ENCODE measurements around the gene WNT3A.

WNT3A gene

DNA sequence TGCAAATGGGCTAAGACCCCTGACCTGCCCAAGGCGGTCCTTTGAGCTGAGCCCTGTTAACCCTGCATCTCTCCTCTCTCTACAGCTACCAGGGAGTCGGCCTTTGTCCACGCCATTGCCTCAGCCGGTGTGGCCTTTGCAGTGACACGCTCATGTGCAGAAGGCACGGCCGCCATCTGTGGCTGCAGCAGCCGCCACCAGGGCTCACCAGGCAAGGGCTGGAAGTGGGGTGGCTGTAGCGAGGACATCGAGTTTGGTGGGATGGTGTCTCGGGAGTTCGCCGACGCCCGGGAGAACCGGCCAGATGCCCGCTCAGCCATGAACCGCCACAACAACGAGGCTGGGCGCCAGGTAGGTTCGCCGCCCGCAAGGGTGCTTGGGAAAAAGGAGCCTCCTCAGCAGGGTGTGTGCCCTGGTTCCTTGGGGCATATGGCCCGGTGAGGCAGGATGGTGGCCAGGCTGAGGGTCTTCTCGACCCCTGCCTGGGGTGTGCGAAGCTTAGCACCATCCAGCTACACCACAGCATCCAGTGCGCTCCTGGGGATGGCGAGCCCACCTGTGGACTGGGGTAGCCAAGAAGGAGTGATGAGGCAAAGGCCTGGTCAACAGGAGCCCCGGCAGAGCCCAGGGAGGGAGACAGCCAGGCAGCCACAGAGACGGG is 43.9 kb downstream of the WNT3A start:
- FAIRE-seq (no peak), DNase-seq (ENCODE audit: insufficient read length, low spot score) (no peak)
- no peak for TF ChIP-seq SPI1 (IDR thresholded peaks at IDR 0.05; ENCODE audit: low read depth, low read length)
- no peak for TF ChIP-seq POLR2AphosphoS5 (IDR thresholded peaks at IDR 0.05; ENCODE audit: low read depth, low read length)
- no peak for TF ChIP-seq TAF1 (IDR thresholded peaks at IDR 0.05; ENCODE audit: low read depth, low read length)
- no peak for TF ChIP-seq PAX5 (IDR thresholded peaks at IDR 0.05; ENCODE audit: insufficient read depth, low read length, severe bottlenecking)
- TF ChIP-seq POU2F2 (IDR thresholded peaks at IDR 0.05; ENCODE audit: low read depth, low read length): no peak
- no peak for TF ChIP-seq POLR2A (IDR thresholded peaks at IDR 0.05; ENCODE audit: low read depth, low read length)

DNA sequence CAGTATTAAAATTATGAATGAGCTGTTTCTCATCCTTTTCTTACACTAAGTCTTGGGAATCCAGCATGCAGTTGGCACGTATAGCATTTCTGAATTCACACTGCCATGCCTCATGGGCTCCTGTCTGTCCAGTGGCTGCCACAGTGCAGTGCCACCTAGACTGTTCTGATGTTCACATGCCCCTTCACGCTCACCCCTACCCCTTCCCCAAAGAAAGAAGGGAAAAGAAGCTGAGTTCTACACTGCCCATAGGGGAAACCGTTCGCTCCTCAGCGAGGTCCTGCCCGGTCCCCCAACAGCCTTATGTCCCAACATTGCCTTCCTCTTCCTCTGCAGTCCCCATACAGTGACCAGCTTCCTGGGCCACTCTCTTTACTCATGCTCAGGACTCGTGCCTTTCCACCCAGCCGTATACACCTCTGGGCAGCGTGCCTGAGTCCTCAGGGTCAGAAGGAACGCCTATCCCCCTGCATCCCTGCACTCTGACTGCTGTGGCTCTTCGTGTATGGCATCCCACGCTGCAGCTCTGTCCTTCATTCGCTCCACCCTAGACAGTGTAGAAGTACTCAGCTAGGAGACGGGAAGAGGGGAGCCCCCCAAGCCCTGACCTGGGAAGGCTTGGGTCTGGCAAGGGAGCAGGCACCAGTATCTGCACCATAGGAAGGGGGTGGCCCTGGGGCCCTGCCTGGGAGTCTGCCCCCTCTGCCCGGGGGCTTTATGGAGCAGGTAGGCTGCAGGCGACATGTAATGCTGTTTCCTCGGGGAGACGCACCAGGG is 51.6 kb downstream of the WNT3A start:
- FAIRE-seq (no peak), DNase-seq (ENCODE audit: insufficient read length, low spot score) (no peak)
- TF ChIP-seq TAF1 (IDR thresholded peaks at IDR 0.05; ENCODE audit: low read depth, low read length): no peak
- TF ChIP-seq POLR2A (IDR thresholded peaks at IDR 0.05; ENCODE audit: low read depth, low read length): no peak

DNA sequence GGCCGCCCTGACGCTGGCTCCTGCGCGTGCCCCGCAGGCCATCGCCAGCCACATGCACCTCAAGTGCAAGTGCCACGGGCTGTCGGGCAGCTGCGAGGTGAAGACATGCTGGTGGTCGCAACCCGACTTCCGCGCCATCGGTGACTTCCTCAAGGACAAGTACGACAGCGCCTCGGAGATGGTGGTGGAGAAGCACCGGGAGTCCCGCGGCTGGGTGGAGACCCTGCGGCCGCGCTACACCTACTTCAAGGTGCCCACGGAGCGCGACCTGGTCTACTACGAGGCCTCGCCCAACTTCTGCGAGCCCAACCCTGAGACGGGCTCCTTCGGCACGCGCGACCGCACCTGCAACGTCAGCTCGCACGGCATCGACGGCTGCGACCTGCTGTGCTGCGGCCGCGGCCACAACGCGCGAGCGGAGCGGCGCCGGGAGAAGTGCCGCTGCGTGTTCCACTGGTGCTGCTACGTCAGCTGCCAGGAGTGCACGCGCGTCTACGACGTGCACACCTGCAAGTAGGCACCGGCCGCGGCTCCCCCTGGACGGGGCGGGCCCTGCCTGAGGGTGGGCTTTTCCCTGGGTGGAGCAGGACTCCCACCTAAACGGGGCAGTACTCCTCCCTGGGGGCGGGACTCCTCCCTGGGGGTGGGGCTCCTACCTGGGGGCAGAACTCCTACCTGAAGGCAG is 52.3 kb downstream of the WNT3A start:
- FAIRE-seq (no peak), DNase-seq (ENCODE audit: insufficient read length, low spot score) (no peak)
- TF ChIP-seq SPI1 (IDR thresholded peaks at IDR 0.05; ENCODE audit: low read depth, low read length): no peak
- no peak for TF ChIP-seq POU2F2 (IDR thresholded peaks at IDR 0.05; ENCODE audit: low read depth, low read length)
- TF ChIP-seq TAF1 (IDR thresholded peaks at IDR 0.05; ENCODE audit: low read depth, low read length): no peak
- no peak for TF ChIP-seq PAX5 (IDR thresholded peaks at IDR 0.05; ENCODE audit: insufficient read depth, low read length, severe bottlenecking)
- no peak for TF ChIP-seq POLR2AphosphoS5 (IDR thresholded peaks at IDR 0.05; ENCODE audit: low read depth, low read length)
- TF ChIP-seq POLR2A (IDR thresholded peaks at IDR 0.05; ENCODE audit: low read depth, low read length): no peak

DNA sequence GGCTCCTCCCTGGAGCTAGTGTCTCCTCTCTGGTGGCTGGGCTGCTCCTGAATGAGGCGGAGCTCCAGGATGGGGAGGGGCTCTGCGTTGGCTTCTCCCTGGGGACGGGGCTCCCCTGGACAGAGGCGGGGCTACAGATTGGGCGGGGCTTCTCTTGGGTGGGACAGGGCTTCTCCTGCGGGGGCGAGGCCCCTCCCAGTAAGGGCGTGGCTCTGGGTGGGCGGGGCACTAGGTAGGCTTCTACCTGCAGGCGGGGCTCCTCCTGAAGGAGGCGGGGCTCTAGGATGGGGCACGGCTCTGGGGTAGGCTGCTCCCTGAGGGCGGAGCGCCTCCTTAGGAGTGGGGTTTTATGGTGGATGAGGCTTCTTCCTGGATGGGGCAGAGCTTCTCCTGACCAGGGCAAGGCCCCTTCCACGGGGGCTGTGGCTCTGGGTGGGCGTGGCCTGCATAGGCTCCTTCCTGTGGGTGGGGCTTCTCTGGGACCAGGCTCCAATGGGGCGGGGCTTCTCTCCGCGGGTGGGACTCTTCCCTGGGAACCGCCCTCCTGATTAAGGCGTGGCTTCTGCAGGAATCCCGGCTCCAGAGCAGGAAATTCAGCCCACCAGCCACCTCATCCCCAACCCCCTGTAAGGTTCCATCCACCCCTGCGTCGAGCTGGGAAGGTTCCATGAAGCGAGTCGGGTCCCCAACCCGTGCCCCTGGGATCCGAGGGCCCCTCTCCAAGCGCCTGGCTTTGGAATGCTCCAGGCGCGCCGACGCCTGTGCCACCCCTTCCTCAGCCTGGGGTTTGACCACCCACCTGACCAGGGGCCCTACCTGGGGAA is 53.0 kb downstream of the WNT3A start:
- DNase-seq (ENCODE audit: insufficient read length, low spot score) (peak; percentile 52), FAIRE-seq (no peak)
- TF ChIP-seq PAX5 (IDR thresholded peaks at IDR 0.05; ENCODE audit: insufficient read depth, low read length, severe bottlenecking) (no peak), POLR2AphosphoS5 (IDR thresholded peaks at IDR 0.05; ENCODE audit: low read depth, low read length) (no peak), POLR2A (IDR thresholded peaks at IDR 0.05; ENCODE audit: low read depth, low read length) (no peak), SPI1 (IDR thresholded peaks at IDR 0.05; ENCODE audit: low read depth, low read length) (no peak), POU2F2 (IDR thresholded peaks at IDR 0.05; ENCODE audit: low read depth, low read length) (no peak), TAF1 (IDR thresholded peaks at IDR 0.05; ENCODE audit: low read depth, low read length) (no peak)

DNA sequence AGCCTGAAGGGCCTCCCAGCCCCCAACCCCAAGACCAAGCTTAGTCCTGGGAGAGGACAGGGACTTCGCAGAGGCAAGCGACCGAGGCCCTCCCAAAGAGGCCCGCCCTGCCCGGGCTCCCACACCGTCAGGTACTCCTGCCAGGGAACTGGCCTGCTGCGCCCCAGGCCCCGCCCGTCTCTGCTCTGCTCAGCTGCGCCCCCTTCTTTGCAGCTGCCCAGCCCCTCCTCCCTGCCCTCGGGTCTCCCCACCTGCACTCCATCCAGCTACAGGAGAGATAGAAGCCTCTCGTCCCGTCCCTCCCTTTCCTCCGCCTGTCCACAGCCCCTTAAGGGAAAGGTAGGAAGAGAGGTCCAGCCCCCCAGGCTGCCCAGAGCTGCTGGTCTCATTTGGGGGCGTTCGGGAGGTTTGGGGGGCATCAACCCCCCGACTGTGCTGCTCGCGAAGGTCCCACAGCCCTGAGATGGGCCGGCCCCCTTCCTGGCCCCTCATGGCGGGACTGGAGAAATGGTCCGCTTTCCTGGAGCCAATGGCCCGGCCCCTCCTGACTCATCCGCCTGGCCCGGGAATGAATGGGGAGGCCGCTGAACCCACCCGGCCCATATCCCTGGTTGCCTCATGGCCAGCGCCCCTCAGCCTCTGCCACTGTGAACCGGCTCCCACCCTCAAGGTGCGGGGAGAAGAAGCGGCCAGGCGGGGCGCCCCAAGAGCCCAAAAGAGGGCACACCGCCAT is 53.8 kb downstream of the WNT3A start:
- TF ChIP-seq SPI1 (IDR thresholded peaks at IDR 0.05; ENCODE audit: low read depth, low read length): no peak
- no peak for TF ChIP-seq POLR2A (IDR thresholded peaks at IDR 0.05; ENCODE audit: low read depth, low read length)
- no peak for TF ChIP-seq TAF1 (IDR thresholded peaks at IDR 0.05; ENCODE audit: low read depth, low read length)
- no peak for TF ChIP-seq POU2F2 (IDR thresholded peaks at IDR 0.05; ENCODE audit: low read depth, low read length)
- TF ChIP-seq POLR2AphosphoS5 (IDR thresholded peaks at IDR 0.05; ENCODE audit: low read depth, low read length): no peak
- TF ChIP-seq PAX5 (IDR thresholded peaks at IDR 0.05; ENCODE audit: insufficient read depth, low read length, severe bottlenecking): no peak
- FAIRE-seq (no peak), DNase-seq (ENCODE audit: insufficient read length, low spot score) (no peak)

DNA sequence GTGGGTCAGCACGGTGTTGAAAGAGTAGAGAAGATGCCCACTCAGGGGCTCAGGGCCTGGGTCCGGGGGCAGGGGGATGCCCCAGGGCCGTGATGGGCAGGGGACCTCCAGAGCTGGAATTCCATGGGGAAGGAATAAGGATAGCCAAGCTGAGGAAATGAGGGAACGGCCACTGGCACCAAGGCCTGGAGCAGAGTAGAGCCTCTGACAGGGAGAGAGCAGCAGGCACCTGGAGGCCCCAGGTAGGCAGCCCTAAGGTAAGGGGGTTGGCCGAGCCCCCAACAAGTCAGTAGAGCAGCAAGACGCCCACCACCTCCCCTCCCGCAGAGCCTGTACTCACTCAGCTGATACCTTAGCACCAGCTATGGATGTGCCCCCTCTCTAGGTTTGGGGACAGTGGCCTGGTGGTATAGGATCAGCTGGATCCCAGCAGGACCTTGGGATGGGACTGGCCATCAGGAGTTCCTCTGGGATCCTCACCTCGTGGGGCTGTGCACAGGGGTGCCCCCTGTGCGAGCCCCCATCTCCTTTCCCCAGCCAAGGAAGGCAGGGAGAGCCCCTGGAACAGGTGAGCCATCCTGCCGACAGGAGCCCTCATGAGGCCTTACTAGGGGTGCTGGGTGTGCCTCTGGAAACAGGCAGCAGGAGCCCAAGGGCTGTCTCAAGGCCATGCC is 54.8 kb downstream of the WNT3A start:
- FAIRE-seq: no peak
- no peak for TF ChIP-seq POLR2A (IDR thresholded peaks at IDR 0.05; ENCODE audit: low read depth, low read length)
- no peak for TF ChIP-seq POLR2AphosphoS5 (IDR thresholded peaks at IDR 0.05; ENCODE audit: low read depth, low read length)
- TF ChIP-seq SPI1 (IDR thresholded peaks at IDR 0.05; ENCODE audit: low read depth, low read length): no peak
- no peak for TF ChIP-seq PAX5 (IDR thresholded peaks at IDR 0.05; ENCODE audit: insufficient read depth, low read length, severe bottlenecking)
- TF ChIP-seq POU2F2 (IDR thresholded peaks at IDR 0.05; ENCODE audit: low read depth, low read length): no peak
- no peak for TF ChIP-seq TAF1 (IDR thresholded peaks at IDR 0.05; ENCODE audit: low read depth, low read length)
- DNase-seq (ENCODE audit: insufficient read length, low spot score): no peak

DNA sequence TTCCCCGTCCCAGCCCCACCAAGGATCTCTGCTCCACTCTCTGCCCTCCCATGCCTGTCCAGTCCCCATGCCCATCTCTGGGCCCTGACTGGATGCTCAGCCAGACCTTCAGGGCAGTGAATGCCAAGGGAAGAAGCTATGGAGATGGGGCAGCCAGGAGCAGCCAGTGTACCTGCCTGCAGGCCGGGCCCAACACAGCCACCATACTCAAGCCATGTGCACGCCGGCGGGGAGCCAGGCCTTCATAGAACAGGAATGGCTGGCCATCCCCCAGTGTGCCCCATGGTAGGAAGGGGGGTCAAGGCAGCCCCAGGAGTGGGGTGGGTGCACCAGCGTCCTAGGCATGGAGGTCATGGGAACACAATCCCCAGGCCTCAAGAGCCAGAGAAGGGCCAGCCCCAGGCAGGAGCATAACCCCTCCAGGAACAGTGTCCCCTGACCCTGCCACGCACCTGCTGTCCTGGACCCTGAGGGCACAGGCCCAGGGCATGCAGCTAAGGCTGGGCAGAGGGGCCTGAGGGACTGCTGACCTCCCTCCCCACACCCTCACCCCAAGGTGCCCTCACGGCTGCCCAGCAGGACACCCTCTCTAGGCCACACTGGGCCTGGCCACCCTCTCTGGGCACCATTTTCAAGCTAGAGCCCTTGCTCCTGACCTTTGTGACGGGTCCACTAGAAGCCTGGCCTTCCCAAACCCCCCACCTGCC is 55.4 kb downstream of the WNT3A start:
- no peak for DNase-seq (ENCODE audit: insufficient read length, low spot score)
- no peak for FAIRE-seq
- TF ChIP-seq POLR2A (IDR thresholded peaks at IDR 0.05; ENCODE audit: low read depth, low read length): no peak

DNA sequence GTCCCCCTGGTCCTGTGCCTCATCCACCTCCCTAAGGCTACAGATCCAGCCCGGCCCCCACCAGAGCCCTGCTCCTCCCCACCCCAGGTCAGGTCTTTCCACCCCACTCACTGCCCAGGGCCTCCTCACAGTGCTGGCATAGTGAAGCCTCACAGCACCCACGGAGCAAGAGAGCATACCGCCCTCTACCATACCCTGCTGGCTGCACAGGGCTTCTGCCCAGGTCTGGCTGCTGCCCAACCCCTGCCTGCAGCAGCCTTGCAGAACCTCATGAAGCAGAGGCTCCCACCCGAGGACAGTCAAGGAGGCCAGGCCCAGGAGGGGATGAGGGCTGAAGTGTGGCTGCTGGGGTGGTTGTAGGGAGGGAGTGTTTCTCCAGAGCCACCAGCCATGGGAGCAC is 56.0 kb downstream of the WNT3A start:
- no peak for DNase-seq (ENCODE audit: insufficient read length, low spot score)
- TF ChIP-seq SPI1 (IDR thresholded peaks at IDR 0.05; ENCODE audit: low read depth, low read length) (no peak), TAF1 (IDR thresholded peaks at IDR 0.05; ENCODE audit: low read depth, low read length) (no peak), PAX5 (IDR thresholded peaks at IDR 0.05; ENCODE audit: insufficient read depth, low read length, severe bottlenecking) (no peak), POLR2AphosphoS5 (IDR thresholded peaks at IDR 0.05; ENCODE audit: low read depth, low read length) (no peak), POU2F2 (IDR thresholded peaks at IDR 0.05; ENCODE audit: low read depth, low read length) (no peak), POLR2A (IDR thresholded peaks at IDR 0.05; ENCODE audit: low read depth, low read length) (no peak)
- no peak for FAIRE-seq

All from GM12891 (cell line).